HG03280 (cell line): Measurements from ENCODE around the gene UBXN2A.
"Not testable (repeated sequence)": the region's sequence is repeated elsewhere in the genome, so short reads cannot be mapped to it uniquely, and the experiment has no call there.

Experiments
- ATAC-seq: cut with Tn5 transposase; IDR thresholded peaks from one replicate; pipeline ENCODE4 v1.9.1; 2021; ENCODE audit warnings: mild to moderate bottlenecking, moderate library complexity; ENCODE audit not compliant: unreplicated experiment

Gene UBXN2A

GRCh38 chr2:24043133-24043532 is 102.9 kb downstream of the UBXN2A start:
- ATAC-seq: not testable (repeated sequence)

DNA sequence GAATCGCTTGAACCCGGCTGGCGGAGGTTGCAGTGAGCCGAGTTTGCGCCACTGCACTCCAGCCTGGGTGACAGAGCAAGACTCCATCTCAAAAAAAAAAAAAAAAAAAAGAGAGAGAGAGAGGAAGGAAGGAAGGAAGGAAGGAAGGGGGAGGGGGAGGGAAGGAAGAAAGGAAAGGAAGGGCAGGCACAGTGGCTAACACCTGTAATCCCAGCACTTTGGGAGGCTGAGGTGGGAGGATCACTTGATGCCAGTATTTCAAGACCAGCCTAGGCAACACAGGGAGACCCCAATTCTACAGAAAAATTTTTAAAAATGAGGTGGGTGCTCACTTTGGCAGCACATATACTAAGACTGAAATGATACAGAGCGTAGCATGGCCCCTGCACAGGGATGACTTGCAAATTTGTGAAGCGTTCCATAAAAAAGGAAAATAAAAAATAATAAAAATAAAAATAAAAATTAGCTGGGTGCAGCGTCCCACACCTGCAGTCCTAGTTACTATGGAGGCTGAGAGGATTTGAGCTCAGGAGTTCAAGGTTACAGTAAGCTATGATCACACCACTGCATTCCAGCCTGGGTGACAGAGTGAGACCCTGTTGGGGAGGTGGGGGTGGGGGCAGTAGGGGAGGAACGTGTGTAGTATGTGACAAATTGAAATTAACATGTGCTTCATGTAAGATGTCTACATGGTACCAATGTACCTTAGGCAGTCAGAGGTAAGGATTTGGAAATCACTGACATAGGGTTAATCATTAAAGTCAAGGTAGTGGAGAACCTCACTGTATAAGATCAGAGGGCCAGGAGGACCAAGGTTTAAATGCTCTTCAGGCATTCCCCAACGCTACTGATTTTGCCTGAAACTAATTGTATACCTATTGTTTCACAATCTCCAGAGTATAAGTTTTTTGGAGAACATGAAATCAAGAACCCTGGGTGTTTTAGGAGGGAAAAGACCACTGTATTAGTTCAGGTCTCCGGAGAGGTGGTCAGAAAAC is 105.5 kb downstream of the UBXN2A start:
- ATAC-seq: no peak

DNA sequence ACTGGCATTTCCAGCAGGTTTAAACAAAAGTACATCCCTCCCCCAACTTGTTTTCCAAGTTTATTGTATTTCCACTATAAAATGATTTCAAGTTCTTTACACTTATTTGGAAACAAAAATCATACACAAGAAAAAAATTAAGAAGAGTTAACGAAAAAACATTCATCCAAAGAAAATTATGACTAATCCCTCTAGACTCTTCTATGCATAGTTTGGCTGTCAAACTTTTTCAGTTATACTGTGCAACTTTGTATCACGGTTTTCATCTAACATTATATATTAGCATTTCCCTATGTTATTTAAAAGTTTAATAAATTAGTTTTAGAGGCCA is 106.3 kb downstream of the UBXN2A start:
- ATAC-seq: no peak

DNA sequence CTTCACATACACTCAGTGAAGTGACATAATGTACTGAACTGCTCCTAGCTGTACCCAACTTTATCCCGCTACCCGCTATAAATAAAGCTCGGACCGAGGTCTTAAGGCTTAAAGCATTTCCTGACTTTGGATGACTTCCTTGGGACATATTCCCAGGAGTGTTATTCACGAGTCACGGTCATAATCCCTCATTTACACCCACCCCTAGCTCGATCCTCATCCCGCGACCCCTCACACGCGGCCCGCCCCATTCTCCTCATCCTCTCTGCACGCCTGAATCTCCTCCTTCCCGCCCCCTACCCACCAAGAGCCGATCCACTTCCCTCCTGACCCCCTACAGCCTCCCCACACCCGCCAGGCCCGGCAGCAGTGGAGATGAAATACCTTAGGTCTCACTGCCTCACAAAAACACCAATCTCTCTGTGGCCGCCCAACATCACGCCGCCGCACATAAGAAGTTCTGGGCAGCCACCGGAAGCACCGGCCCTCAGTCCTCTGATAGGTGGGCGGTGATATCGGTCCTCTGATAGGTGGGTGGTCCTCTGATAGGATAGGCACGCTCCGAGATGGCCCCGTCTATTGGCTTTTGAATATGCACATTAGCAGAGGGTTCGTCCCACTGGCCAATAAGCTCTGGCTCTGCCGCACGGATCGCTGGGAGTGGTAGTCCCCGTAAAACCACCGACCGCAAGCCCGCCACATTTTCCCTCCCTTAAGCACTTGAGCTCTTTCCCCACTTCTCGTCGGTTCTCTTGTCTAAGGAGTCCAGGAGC is 106.9 kb downstream of the UBXN2A start, which contains the start of gene WDCP:
WDCP (minus strand) TSS at position 462 of the 773 bp plus-strand sequence. CDS start 7,897 bp downstream, outside the sequence.
- peak; percentile 99 for ATAC-seq

DNA sequence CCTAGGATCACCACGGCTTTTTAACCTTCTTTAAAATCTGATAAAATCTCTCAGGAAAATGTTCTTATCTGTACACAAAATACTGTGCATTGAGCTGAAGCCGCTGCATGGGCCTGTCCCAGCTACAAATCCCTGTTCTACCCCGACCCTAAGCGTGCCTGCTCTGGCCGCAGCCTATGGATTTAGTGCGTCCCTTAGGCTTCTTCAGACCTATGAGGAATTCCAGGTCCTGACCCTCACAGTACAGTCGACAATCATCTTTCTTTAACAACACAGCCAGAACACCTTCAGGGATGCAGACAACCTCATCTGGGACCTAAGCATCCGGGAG is 107.4 kb downstream of the UBXN2A start:
- no peak for ATAC-seq

- no peak for ATAC-seq
Observed at GRCh38 chr2:24048769-24049484, 108.7 kb downstream of the UBXN2A start.

- ATAC-seq: no peak
Observed at GRCh38 chr2:24049485-24050021, 109.3 kb downstream of the UBXN2A start, which contains the start of gene FKBP1B. FKBP1B (plus strand) TSS chr2:24049741; CDS start chr2:24049850, 109 bp downstream.

GRCh38 chr2:24050041-24050979 is 110.0 kb downstream of the UBXN2A start:
- ATAC-seq: no peak

DNA sequence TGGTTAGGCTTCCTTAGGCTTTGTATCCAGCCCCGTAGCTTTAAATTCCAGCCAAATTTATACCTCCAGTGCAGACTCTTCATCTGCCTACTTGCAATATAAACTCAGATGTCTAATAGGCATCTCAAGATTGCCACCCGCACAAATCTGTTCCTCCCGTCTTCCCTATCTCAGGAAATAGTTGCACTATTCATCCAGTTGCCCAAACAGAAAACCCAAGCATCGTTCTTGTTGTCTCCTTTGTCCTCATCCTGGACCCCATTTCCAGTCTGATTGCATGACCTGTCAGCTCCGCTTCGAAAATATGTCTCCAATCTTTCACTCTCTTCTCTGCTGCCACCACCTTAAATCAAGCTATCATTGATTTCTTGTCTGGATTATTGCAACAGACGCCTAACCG is 111.6 kb downstream of the UBXN2A start:
- no peak for ATAC-seq

DNA sequence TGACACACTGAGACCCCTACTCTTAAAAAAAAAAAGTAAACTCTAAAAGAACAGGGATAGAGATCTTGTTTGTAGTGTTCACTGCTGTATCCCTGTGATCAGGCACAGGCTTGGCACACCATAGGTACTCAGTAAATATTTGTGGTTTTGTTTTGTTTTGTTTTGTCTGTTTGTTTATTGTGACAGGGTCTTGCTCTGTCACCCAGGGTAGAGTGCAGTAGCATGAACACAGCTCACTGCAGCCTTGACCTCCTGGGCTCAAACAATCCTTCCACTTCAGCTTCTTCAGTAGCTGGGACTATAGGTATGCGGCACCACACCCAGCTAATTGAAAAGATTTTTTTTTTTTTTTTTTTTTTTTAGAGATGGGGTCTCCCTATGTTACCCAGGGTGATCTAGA is 112.7 kb downstream of the UBXN2A start:
- ATAC-seq: no peak
